ENCODE results near the gene KIAA2012. TPM values are rescaled to one million over a fixed set of nuclear protein-coding genes. Genes with fewer than 3 reads are reported as not detected.

KIAA2012 gene
- total and polyA plus RNA-seq, 8 donors, result 0.04 to 0.09 TPM; not detected in 6

GRCh38 chr2:202037086-202037485 lies 36.0 kb upstream of the KIAA2012 start:
- 74 to 80% methylated on average over 7 of the region's 7 CpGs for WGBS, 2 donors
- intact Hi-C loops (cut with DNase I), result no loop called here
- Histone ChIP-seq H3K27ac (no peak overlapping the region), H3K36me3 (no peaks in the 10 kb centered on the region), H3K9me3 (no peaks in the 10 kb centered on the region), H3K4me1 (peaks cover 0 to 10% (median 8%) of the 10 kb centered on the region in 3 donors), H3K27me3 (peaks cover 0 to 7% (median 2%) of the 10 kb centered on the region in 4 donors), H3K4me3 (no peak overlapping the region)
- ATAC-seq (no peak), DNase-seq (no peak), FAIRE-seq (peak; percentile 20)
- TF ChIP-seq CTCF (IDR thresholded peaks at IDR 0.05), result no peak

GRCh38 chr2:202038471-202039277 lies 34.4 kb upstream of the KIAA2012 start:
- H3K27me3 ChIP-seq, result peaks cover 0 to 7% (median 2%) of the 10 kb centered on the region in 4 donors
- H3K9me3 ChIP-seq, result no peaks in the 10 kb centered on the region
- H3K4me3 ChIP-seq, result no peak overlapping the region
- H3K36me3 ChIP-seq, result no peaks in the 10 kb centered on the region
- intact Hi-C loops (cut with DNase I), result no loop called here
- FAIRE-seq, result no peak
- WGBS, 2 donors, result 55 to 62% methylated on average over 4 of the region's 4 CpGs
- no peak for ATAC-seq
- H3K27ac ChIP-seq, result no peak overlapping the region
- no peak for DNase-seq
- TF ChIP-seq CTCF (IDR thresholded peaks at IDR 0.05), result no peak
- H3K4me1 ChIP-seq, result peaks cover 0 to 10% (median 8%) of the 10 kb centered on the region in 3 donors

GRCh38 chr2:202039278-202040078 lies 33.6 kb upstream of the KIAA2012 start:
- intact Hi-C loops (cut with DNase I), result no loop called here
- TF ChIP-seq CTCF (IDR thresholded peaks at IDR 0.05), result no peak
- ATAC-seq, result no peak
- no peak for DNase-seq
- WGBS, 2 donors, result 63 to 70% methylated on average over 13 of the region's 13 CpGs
- Histone ChIP-seq H3K9me3 (no peaks in the 10 kb centered on the region), H3K27ac (no peak overlapping the region), H3K27me3 (peaks cover 0 to 7% (median 2%) of the 10 kb centered on the region in 4 donors), H3K4me1 (peaks cover 0 to 10% (median 8%) of the 10 kb centered on the region in 3 donors), H3K4me3 (no peak overlapping the region), H3K36me3 (no peaks in the 10 kb centered on the region)
- no peak for FAIRE-seq

- H3K9me3 ChIP-seq, result no peaks in the 10 kb centered on the region
- ATAC-seq (no peak), FAIRE-seq (no peak), DNase-seq (no peak)
- H3K4me1 ChIP-seq, result peaks cover 0 to 3% (median 2%) of the 10 kb centered on the region in 3 donors
- H3K27me3 ChIP-seq, result peaks cover 0 to 6% (median 2%) of the 10 kb centered on the region in 4 donors
- TF ChIP-seq CTCF (IDR thresholded peaks at IDR 0.05), result no peak
- WGBS, 2 donors, result 70 to 83% methylated on average over 4 of the region's 4 CpGs
- no peak overlapping the region for H3K4me3 ChIP-seq
- intact Hi-C loops (cut with DNase I), result no loop called here
- no peaks in the 10 kb centered on the region for H3K36me3 ChIP-seq
- no peak overlapping the region for H3K27ac ChIP-seq
These were observed 32.8 kb upstream of the KIAA2012 start for GRCh38 chr2:202040079-202040844.

Data from pancreas (tissue), 10 donors.